Stimulated activated CD4-positive, alpha-beta T cell treated with anti-CD3 and anti-CD28 coated beads, TNF-alpha, amount 100 ng/mL, for 48 hours (primary cell): ENCODE results near the gene ARHGEF6.

Experiments
- DNase-seq, 3 donors: peaks; one replicate each; pipeline ENCODE4 v3.0.0-alpha.2; 2020; ENCODE audit warnings: low read depth in 3 of 3

The ARHGEF6 gene

GRCh38 chrX:136745215-136746173, 35.2 kb downstream of the ARHGEF6 start:
- DNase-seq = no peak

DNA sequence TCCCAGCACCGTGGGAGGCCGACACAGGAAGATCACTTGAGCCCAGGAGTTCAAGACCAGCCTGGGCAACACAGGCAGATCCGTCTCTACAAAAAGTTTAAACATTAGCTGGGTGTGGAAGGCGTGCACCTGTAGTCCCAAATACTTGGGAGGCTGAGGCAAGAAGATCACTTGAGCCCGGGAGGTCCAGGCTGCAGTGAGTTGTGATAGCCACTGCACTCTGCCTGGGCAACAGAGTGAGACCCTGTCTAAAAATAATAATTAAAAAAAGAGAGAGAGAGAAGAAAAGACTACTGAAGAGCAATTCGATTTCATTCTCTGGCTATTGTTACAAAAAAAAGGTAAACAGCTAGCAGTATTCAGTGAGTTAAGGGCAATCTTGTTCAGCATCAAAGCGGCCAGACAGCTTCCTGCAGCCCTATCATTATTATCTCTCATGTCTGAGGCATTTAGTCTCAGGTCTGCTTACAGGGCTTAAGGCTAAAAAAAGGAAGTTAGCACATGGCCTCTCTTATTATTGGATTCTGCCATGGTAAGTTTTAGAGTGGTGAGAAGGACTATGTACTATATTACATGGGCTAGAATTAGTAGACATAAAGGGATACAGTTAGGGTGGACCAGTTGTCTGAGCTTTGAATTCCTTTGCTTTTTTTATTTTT, 37.9 kb downstream of the ARHGEF6 start:
- DNase-seq = no peak

GRCh38 chrX:136738049-136738729, 42.5 kb downstream of the ARHGEF6 start:
- no peak for DNase-seq

- no peak for DNase-seq
These were observed 44.0 kb downstream of the ARHGEF6 start for GRCh38 chrX:136736690-136737089.

DNA sequence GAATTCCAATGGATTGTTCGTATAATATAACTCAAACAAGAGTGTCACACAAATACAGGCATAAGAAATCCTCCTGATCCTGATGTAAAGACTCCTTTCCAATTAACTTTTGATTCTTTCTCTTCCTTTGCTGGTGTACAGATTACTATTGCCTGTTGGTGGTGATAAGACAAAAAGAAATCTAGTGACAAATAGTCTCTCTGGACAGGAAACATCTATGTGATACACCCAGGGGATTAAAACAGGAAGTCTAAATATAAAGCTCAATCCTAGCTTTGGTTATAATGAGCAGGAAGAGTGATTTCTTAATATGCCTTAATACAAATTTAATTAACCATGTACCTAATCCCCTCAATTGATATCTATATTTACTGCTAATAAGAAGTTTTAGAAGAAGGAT, 45.1 kb downstream of the ARHGEF6 start:
- DNase-seq = no peak

DNA sequence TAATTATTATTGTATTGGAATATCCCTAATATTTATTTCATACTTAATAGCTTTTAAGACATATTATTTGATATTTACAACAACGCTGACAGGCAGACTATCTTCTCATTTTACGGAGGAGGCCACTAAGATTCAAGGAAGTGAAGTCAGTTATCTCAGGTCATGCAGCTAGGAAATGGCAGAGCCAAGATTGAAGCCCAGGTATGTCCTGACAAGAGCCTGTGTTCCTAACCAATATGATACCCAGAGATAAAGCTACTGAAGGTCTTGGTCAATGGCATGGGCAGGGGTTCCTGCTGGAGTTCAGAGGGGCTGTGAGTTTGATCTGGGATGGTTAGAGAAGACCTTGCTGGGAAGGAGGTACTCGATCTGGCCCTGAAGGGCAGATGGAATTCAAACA, 47.1 kb downstream of the ARHGEF6 start:
- DNase-seq = no peak

DNA sequence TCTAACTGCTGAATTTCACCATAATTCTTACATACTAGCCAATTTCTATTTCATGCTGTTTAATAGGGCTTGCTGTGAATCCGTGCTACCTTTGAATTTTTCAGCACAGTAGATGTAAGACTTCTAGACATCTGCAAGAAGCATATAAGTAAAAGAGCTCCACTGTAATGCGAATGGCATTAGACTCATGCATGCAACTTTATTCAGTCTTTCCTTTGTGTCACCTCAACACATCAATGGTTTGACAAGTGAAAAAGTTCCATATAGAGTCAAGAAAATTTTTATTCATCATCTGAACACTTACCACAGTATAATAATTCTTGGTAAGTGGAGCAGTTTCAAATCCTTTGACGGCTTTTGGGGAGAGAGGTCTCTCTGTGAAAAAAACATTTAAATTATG, 48.9 kb downstream of the ARHGEF6 start:
- no peak for DNase-seq

DNA sequence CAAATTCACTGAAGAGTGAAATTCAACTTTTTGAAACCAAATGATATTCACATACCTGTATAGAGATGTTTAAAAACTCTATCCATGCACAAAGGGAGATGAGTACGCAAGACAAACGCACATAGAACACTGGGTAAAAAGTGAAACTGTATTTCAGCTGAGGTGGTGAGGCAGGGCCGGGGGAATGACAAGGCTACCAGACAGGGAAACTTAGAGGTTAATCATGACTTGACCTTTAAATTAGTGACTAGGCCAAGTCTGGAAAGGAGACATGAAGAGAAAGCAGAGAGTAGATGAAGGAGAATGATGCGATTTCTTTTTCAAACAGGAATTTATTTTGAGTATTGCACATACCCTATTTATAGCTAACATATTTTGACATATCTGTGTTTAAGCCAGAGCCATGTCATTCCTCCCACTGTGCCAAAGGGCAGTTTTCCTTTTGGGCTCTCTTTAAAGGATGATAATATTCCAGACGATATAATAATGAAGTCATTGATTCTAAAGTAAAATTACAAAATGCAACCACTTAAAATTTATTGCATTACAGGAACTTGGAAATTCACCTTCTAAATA, 49.4 kb downstream of the ARHGEF6 start:
- DNase-seq = no peak

DNA sequence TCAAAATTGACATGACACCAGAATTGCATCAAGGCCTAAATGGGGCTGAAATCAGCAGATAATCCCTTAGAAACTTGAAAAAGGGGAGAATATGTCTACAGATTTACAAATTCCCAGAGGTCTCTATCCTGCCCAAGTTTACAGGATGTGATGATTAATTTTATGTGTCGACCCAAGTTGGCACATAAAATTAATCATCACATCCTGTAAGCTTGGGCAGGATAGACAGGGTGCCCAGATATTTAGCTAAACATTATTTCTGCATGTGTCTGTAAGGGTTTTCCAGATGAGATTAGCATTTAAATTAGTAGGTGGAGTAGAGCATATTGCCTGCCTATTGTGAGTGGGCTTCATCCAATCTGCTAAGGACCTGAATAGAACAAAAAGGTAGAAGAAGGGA, 52.3 kb downstream of the ARHGEF6 start:
- no peak for DNase-seq

GRCh38 chrX:136725441-136726104, 55.2 kb downstream of the ARHGEF6 start:
- no peak for DNase-seq

DNA sequence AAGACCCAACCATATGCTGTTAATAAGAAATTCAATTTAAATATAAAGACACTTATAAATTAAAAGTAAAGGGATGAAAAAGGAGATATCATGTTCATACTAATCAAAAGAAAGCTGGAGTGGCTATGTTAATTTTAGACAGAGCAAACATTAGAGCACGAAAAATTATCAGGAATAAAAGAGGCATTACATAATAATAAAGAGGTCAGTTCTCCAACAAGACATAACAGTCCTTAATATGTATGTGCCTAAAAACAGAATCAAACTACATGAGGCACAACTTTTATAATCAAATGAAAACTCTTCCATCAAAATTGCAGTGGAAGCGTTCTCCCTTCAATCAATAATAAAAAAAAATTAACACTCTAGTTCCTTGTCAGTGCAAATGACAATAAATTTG, 62.6 kb downstream of the ARHGEF6 start:
- no peak for DNase-seq

GRCh38 chrX:136714626-136715599, 65.8 kb downstream of the ARHGEF6 start:
- DNase-seq = no peak

DNA sequence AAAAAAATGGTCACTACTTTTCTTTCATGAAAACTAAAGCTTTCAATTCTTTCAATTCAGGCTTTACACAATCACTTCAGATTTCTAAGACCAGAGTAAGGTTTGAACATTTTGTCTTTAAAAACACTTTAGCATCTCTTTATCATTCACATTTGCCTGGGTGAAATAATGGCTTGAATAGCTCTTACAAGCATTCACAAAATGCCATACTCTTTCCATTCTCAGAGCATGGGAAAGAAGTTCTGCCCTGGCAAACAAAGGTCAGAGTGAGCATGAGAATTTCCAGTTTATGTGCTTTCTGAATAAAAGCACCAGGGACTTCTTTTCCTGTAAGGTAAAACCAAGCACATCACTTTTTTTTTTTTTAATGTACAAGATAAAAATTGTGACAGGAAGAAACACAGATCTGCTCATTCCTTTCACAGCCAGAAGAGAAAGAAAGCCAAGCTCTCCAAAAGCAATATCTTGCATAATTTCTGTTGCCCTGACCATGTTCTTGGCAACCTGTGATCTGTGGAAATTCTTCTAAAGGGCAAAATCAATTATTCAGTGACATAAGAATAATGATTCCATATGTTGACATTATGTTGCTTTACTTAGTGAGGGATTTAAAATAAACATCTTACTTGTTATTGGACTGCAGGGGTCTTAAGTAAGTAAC, 68.0 kb downstream of the ARHGEF6 start:
- DNase-seq = no peak

DNA sequence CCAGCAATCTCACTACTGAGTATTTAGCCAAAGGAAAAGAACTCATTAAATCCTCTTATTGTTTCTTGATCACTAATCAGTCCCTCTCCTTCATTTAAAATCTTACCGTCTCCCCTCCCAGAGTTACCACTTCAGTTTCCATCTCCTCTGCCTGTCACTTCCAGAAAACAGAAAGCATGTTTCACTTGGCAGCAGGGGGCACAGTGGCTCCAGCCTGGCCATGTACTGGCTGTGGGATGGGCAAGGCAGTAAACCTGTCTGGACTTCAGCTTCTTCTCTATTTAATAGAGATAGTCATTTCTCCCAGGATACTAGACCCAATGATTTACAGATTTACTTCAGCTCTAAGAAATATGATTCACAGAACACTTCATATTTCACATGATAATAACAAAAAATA, 69.6 kb downstream of the ARHGEF6 start:
- DNase-seq = no peak

- no peak for DNase-seq
These were observed 70.3 kb downstream of the ARHGEF6 start for GRCh38 chrX:136710325-136710951.

DNA sequence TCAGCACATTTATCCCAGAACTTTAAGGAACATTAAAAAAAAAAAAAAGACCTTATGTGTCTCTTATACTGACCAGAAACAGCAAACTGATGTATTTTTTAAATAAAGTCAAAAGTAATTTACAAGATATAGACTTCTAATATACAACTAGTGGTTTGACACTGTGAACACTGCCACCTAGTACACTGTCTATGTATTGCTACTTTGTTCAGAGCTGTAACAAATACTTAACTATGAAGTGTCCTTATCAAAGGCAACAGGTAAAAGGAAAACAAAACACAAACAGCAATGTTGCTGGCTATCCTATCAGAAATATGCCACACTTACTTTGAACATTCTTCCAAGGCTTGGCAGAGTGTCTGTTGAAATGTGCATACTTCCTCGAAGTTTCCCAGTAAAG, 72.4 kb downstream of the ARHGEF6 start:
- no peak for DNase-seq

GRCh38 chrX:136697156-136697555, 83.6 kb downstream of the ARHGEF6 start:
- no peak for DNase-seq

- no peak for DNase-seq
These were observed 86.2 kb downstream of the ARHGEF6 start for GRCh38 chrX:136694431-136695087.

- no peak for DNase-seq
These were observed 88.5 kb downstream of the ARHGEF6 start for GRCh38 chrX:136692271-136692670.
